Loucy (cell line): ENCODE results near the gene RELT.

Experiments
- EZH2phosphoT487 ChIP-seq: fragments of 200-600 bp; IDR thresholded peaks from 2 replicates; pipeline ENCODE4 v1.6.1; 2018; ENCODE audit warnings: antibody characterized with exemption, mild to moderate bottlenecking, moderate library complexity, borderline replicate concordance
- TF ChIP-seq, protein P1 (sequence below): fragments of 200-600 bp; sonication (generic); conservative IDR thresholded peaks from 2 replicates; pipeline ENCODE4 v1.5.1; 2014; ENCODE audit warnings: mild to moderate bottlenecking, antibody characterized with exemption, low read length

DNA sequence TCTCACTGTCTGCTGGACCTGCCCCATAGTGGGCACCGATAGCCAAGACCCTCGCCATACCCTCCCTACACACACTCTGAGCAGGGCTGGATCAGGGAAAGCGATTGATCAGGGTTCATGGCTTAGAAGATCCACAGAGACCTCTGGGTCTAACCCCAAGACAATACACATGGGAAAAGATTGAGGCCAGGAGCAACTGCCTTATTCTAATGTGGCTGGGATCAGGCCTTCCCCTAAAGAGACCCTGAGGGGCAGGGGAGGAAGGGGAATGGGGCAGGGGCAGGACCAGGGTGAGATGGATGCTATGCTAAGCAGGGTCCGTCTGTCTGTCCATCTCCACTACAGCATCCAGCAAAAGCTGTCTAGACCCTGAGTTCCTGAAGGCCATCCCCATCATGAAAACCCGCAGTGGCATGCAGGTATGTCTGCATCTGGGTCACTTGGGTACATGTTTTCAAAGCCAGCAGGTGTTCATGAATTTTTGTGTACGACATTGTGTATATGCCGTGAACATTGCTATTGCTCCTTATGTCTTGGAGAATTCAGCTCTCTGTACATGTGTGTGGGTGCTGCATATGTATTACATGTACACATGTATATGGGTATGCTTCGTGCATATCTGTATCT is 15.3 kb upstream of the RELT start:
- TF ChIP-seq, protein P1, sequence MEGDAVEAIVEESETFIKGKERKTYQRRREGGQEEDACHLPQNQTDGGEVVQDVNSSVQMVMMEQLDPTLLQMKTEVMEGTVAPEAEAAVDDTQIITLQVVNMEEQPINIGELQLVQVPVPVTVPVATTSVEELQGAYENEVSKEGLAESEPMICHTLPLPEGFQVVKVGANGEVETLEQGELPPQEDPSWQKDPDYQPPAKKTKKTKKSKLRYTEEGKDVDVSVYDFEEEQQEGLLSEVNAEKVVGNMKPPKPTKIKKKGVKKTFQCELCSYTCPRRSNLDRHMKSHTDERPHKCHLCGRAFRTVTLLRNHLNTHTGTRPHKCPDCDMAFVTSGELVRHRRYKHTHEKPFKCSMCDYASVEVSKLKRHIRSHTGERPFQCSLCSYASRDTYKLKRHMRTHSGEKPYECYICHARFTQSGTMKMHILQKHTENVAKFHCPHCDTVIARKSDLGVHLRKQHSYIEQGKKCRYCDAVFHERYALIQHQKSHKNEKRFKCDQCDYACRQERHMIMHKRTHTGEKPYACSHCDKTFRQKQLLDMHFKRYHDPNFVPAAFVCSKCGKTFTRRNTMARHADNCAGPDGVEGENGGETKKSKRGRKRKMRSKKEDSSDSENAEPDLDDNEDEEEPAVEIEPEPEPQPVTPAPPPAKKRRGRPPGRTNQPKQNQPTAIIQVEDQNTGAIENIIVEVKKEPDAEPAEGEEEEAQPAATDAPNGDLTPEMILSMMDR: no peak
- TF ChIP-seq EZH2phosphoT487: no peak
